Heart right ventricle (tissue), 16 donors: Measurements from ENCODE around the gene RBM28. TPM values are rescaled to one million over a fixed set of nuclear protein-coding genes. Genes with fewer than 3 reads are reported as not detected.

Source experiments
- ATAC-seq, 8 donors: fragments of 200-7000 bp; cut with Tn5 transposase; one replicate each; pipeline ENCODE4 v1.9.1; 2020; ENCODE audit warnings: mild to moderate bottlenecking in 8 of 8, moderate library complexity in 8 of 8, moderate number of reproducible peaks in 1 of 8
- DNase-seq, 2 donors: peaks; one replicate each; pipeline ENCODE4 v3.0.0-alpha.2; 2020
- H3K27ac ChIP-seq, 10 donors: fragments of 200-600 bp; sonication (generic) in 2 of 10; one replicate each; pipeline versions ENCODE4 v1.5.0 to v1.8.0; 2020 to 2022; ENCODE audit warnings: mild to moderate bottlenecking in 3 of 10
- H3K27me3 ChIP-seq, 7 donors: fragments of 200-600 bp; one replicate each; pipeline ENCODE4 v1.8.0; 2021 to 2022; ENCODE audit warnings: mild to moderate bottlenecking in 2 of 7
- H3K36me3 ChIP-seq, 9 donors: fragments of 200-600 bp; sonication (generic) in 1 of 9; one replicate each; pipeline versions ENCODE4 v1.5.0 to v1.8.0; 2020 to 2022; ENCODE audit warnings: mild to moderate bottlenecking in 2 of 9
- H3K4me1 ChIP-seq, 9 donors: fragments of 200-600 bp; sonication (generic) in 1 of 9; one replicate each; pipeline versions ENCODE4 v1.5.0 to v1.8.0; 2020 to 2022; ENCODE audit warnings: mild to moderate bottlenecking in 4 of 9
- H3K4me3 ChIP-seq, 10 donors: fragments of 200-600 bp; sonication (generic) in 2 of 10; one replicate each; pipeline versions ENCODE4 v1.5.0 to v1.8.0; 2020 to 2022; ENCODE audit warnings: mild to moderate bottlenecking in 7 of 10, moderate library complexity in 2 of 10
- H3K9me3 ChIP-seq, 11 donors: fragments of 200-600 bp in 10 of 11; sonication (generic) in 2 of 11; one replicate each; pipeline versions ENCODE4 v1.5.0 to v1.8.0; 2013 to 2022; ENCODE audit warnings: mild to moderate bottlenecking in 2 of 11, control low read depth in 1 of 11, moderate library complexity in 1 of 11
- CTCF ChIP-seq, 9 donors: fragments of 200-600 bp; sonication (generic) in 2 of 9; IDR thresholded peaks; one replicate each; pipeline versions ENCODE4 v1.5.0 to v1.8.0; 2021 to 2022; ENCODE audit warnings: antibody characterized with exemption in 9 of 9, mild to moderate bottlenecking in 5 of 9, moderate library complexity in 1 of 9
- WGBS, 2 donors: extraction: QIAGEN DNeasy Blood & Tissue Kit; methylation state at CpG; one replicate each; pipeline ENCODE4 v1.1.7; 2013; ENCODE audit warnings: inconsistent platforms in 1 of 2; 5-methylcytosine and 5-hydroxymethylcytosine counted together
- intact Hi-C, 10 donors: fragments of 100-400 bp; cut with DNase I; formaldehyde crosslinking; loops; one replicate each; pipeline versions ENCODE4 v1.11.1 to v1.14.2; 2022
- polyA plus RNA-seq, 2 donors: library from polyadenylated mRNA; stranded (reverse); fragments of 200-250 nt; gene quantifications; one replicate each; pipeline ENCODE4 v1.2.3, GENCODE V29; 2013
- total RNA-seq, 10 donors: library from RNA; stranded (reverse); fragmentation: NEBNext Ultra II Directional in 3 of 10; extraction: Animal tissue kit (Norgen Biotek cat#: 25700) in 3 of 10; gene quantifications; one replicate each; pipeline versions ENCODE4 v1.2.1 to v1.2.4, GENCODE V29; 2021 to 2023
- donor health status: Arrhythmogenic right ventricular cardiomyopathy.
- donor health status: ischemic (EF 13 %, LVEDD 7.1; RV severe dilation, severe dysfunction).
- donor health status: healthy with polysubstance abuse.
- donor health status: DM: no; HTN: yes; CAD: no.
- donor health status: DM: no; HTN: no; CAD: no.
- donor health status: ischemic (EF 25% LVEDD 6.9; RV normal size, moderate dysfunction).
- donor health status: ischemic (EF 25% LVEDD 5.7; RV mildly dilated, moderate dysfunction).
- donor health status: healthy.
- donor health status: DM: yes; HTN: yes; CAD: no.
- donor health status: Ischemic cardiomyopathy.
- donor health status: ischemic (EF 35%, LVEDD 5.7; RV mildly dilated, moderate dysfunction).
- donor health status: nonischemic (EF 11% LVEDD 7.7; RV severe dilation, severe dysfunction).
- donor health status: DM: yes; HTN: yes; CAD: no.
- donor health status: PGD.
- donor health status: ischemic (EF 29% LVEDD 5.4; RV normal size, mild dysfunction).
- donor health status: nonischemic (EF 23%, LVEDD 6.1; RV moderate dilation, normal function).

RBM28 gene
- total and polyA plus RNA-seq, 12 donors: 16.6 to 96.9 (median 28.3) TPM

- Histone ChIP-seq H3K36me3 (peaks cover 0 to 13% (median 0%) of the 10 kb centered on the region in 9 donors), H3K27me3 (peaks cover 0 to 7% (median 0%) of the 10 kb centered on the region in 7 donors), H3K4me1 (peaks cover 0 to 11% (median 5%) of the 10 kb centered on the region in 9 donors), H3K9me3 (no peaks in the 10 kb centered on the region), H3K27ac (no peak overlapping the region), H3K4me3 (peak overlapping the region in 2 of 10 donors; percentile 16 to 20)
- WGBS, 2 donors: 22 to 26% methylated on average over 24 of the region's 24 CpGs
- peak; percentile 82 to 93 (median 88) for TF ChIP-seq CTCF (IDR thresholded peaks at IDR 0.05)
- peak; percentile 79 to 93 (median 87) for ATAC-seq
- peak; percentile 83 to 85 for DNase-seq
- intact Hi-C loops: loop anchor here (1.0 to 5.0 kb wide), 4 partner anchors 35 to 40 kb away; no protein-coding TSS in a partner anchor
Measured at GRCh38 chr7:128387216-128388144, 43.8 kb upstream of the RBM28 start.

GRCh38 chr7:128385988-128386925, 42.5 kb upstream of the RBM28 start:
- Histone ChIP-seq H3K9me3 (no peaks in the 10 kb centered on the region), H3K27me3 (peaks cover 0 to 7% (median 0%) of the 10 kb centered on the region in 7 donors), H3K36me3 (peaks cover 0 to under 1% (median 0%) of the 10 kb centered on the region in 9 donors), H3K4me1 (peaks cover 0 to 11% (median 5%) of the 10 kb centered on the region in 9 donors), H3K4me3 (no peak overlapping the region), H3K27ac (no peak overlapping the region)
- 92 to 94% methylated on average over 4 of the region's 4 CpGs for WGBS, 2 donors
- no peak for DNase-seq
- intact Hi-C loops: loop anchor here in 3 of 10 donors (2.0 to 5.0 kb wide), 2 partner anchors 37 to 39 kb away; no protein-coding TSS in a partner anchor
- TF ChIP-seq CTCF (IDR thresholded peaks at IDR 0.05): no peak
- ATAC-seq: no peak

- Histone ChIP-seq H3K27me3 (peaks cover 0 to 7% (median 0%) of the 10 kb centered on the region in 7 donors), H3K4me3 (no peak overlapping the region), H3K36me3 (no peaks in the 10 kb centered on the region), H3K9me3 (no peaks in the 10 kb centered on the region), H3K27ac (no peak overlapping the region), H3K4me1 (peaks cover 0 to 14% (median 5%) of the 10 kb centered on the region in 9 donors)
- WGBS, 2 donors: 74 to 76% methylated on average over 7 of the region's 7 CpGs
- intact Hi-C loops: loop anchor here in 2 of 10 donors (5.0 kb wide), 1 partner anchor 37 kb away; no protein-coding TSS in a partner anchor
- ATAC-seq: no peak
- TF ChIP-seq CTCF (IDR thresholded peaks at IDR 0.05): no peak
- DNase-seq: no peak
Measured at GRCh38 chr7:128384726-128385125, 41.0 kb upstream of the RBM28 start.

- TF ChIP-seq CTCF (IDR thresholded peaks at IDR 0.05): no peak
- Histone ChIP-seq H3K36me3 (no peaks in the 10 kb centered on the region), H3K4me1 (peaks cover 0 to 14% (median 5%) of the 10 kb centered on the region in 9 donors), H3K27me3 (peaks cover 0 to 7% (median 0%) of the 10 kb centered on the region in 7 donors), H3K4me3 (no peak overlapping the region), H3K27ac (no peak overlapping the region), H3K9me3 (no peaks in the 10 kb centered on the region)
- no peak for DNase-seq
- 55 to 63% methylated on average over 3 of the region's 3 CpGs for WGBS, 2 donors
- peak in 2 of 8 donors; percentile 19 to 44 for ATAC-seq
- intact Hi-C loops: no loop called here
Measured at GRCh38 chr7:128383776-128384175, 40.1 kb upstream of the RBM28 start.
